SK-N-SH (cell line): ENCODE data around the gene TRPC4AP. TPM values are rescaled to one million over a fixed set of nuclear protein-coding genes. Genes with fewer than 3 reads are reported as not detected.

Source experiments
- CTCF ChIA-PET: fragments of 300-600, 350-600 bp; formaldehyde crosslinking; extraction: SDS; loops from one replicate; lab custom pipeline; 2021; lab: Yijun Ruan, JAX
- POLR2A ChIA-PET: fragments of 350-600 bp; sonication (Branson Sonifier 250); formaldehyde crosslinking; extraction: SDS; loops from one replicate; lab custom pipeline; 2020; ENCODE audit warnings: antibody characterized with exemption, inconsistent platforms; lab: Yijun Ruan, JAX
- DNase-seq: peaks from one replicate; pipeline ENCODE4 v3.0.0; 2012
- H2AFZ ChIP-seq: fragments of 200-600 bp; sonication (generic); 2 replicates; pipeline ENCODE4 v1.8.1; 2016; ENCODE audit warnings: antibody characterized with exemption, mild to moderate bottlenecking, low read depth
- H3F3A ChIP-seq: fragments of 200-600 bp; sonication (generic); replicated peaks from 2 replicates; pipeline ENCODE3; 2016; ENCODE audit warnings: antibody characterized with exemption, mild to moderate bottlenecking; ENCODE audit not compliant: insufficient read depth
- H3K27ac ChIP-seq, 2 experiments: fragments of 200-500 bp in 1 of 2; fragments of 200-600 bp in 1 of 2; sonication (Bioruptor generic) in 1 of 2; sonication (generic), shearing (Covaris generic) in 1 of 2; 2 replicates each; pipeline versions ENCODE4 v1.5.1 to v1.6.1; 2014 to 2016; ENCODE audit warnings: low read depth in 2 of 2, inconsistent platforms in 1 of 2, low read length in 1 of 2, mild to moderate bottlenecking in 1 of 2, mixed read lengths in 1 of 2
- H3K27me3 ChIP-seq: fragments of 200-600 bp; sonication (generic), shearing (Covaris generic); 2 replicates; pipeline ENCODE4 v1.6.1; 2016; ENCODE audit warnings: mixed run types; ENCODE audit not compliant: insufficient read depth
- H3K36me3 ChIP-seq, 2 experiments: fragments of 200-500 bp in 1 of 2; fragments of 200-600 bp in 1 of 2; sonication (Bioruptor generic) in 1 of 2; sonication (generic) in 1 of 2; replicated peaks in 1 of 2; 2 replicates each; pipeline versions ENCODE3 to v1.5.1; 2014 to 2016; ENCODE audit warnings: low read length in 1 of 2, mild to moderate bottlenecking in 1 of 2; ENCODE audit not compliant: insufficient read depth in 2 of 2, control insufficient read depth in 1 of 2
- H3K4me1 ChIP-seq, 2 experiments: fragments of 200-500 bp in 1 of 2; fragments of 200-600 bp in 1 of 2; sonication (Bioruptor generic) in 1 of 2; sonication (generic), shearing (Covaris generic) in 1 of 2; 2 replicates each; pipeline versions ENCODE4 v1.5.1 to v1.6.1; 2014 to 2016; ENCODE audit warnings: low read depth in 1 of 2, low read length in 1 of 2, mixed run types in 1 of 2; ENCODE audit not compliant: insufficient read depth in 2 of 2, control insufficient read depth in 1 of 2
- H3K4me2 ChIP-seq: fragments of 200-600 bp; sonication (generic), shearing (Covaris generic); 2 replicates; pipeline ENCODE4 v1.6.1; 2017; ENCODE audit warnings: mixed run types
- H3K4me3 ChIP-seq, 2 experiments: fragments of 200-500 bp in 1 of 2; fragments of 200-600 bp in 1 of 2; sonication (Bioruptor generic) in 1 of 2; sonication (generic), shearing (Covaris generic) in 1 of 2; 2 replicates each; pipeline versions ENCODE4 v1.5.1 to v1.8.1; 2014 to 2016; ENCODE audit warnings: low read depth in 2 of 2, inconsistent platforms in 1 of 2, low read length in 1 of 2, mild to moderate bottlenecking in 1 of 2, mixed read lengths in 1 of 2, moderate library complexity in 1 of 2
- H3K79me2 ChIP-seq: fragments of 200-600 bp; sonication (generic); 2 replicates; pipeline ENCODE4 v1.8.1; 2017; ENCODE audit warnings: mild to moderate bottlenecking; ENCODE audit not compliant: insufficient read depth
- H3K9ac ChIP-seq: fragments of 200-600 bp; sonication (generic); 2 replicates; pipeline ENCODE4 v1.6.1; 2017; ENCODE audit warnings: mixed run types
- H3K9me2 ChIP-seq: fragments of 200-600 bp; sonication (generic); 2 replicates; pipeline ENCODE4 v1.6.1; 2017; ENCODE audit warnings: mixed run types
- H3K9me3 ChIP-seq: fragments of 200-600 bp; sonication (generic); 2 replicates; pipeline ENCODE4 v1.6.1; 2017; ENCODE audit warnings: mixed run types, mild to moderate bottlenecking, moderate library complexity
- H4K20me1 ChIP-seq: fragments of 200-600 bp; sonication (generic); 2 replicates; pipeline ENCODE4 v1.6.1; 2017; ENCODE audit warnings: mild to moderate bottlenecking, mixed run types; ENCODE audit not compliant: insufficient read depth
- ELF1 ChIP-seq: IDR thresholded peaks from 2 replicates; pipeline ENCODE4 v1.4.0; 2012
- EP300 ChIP-seq, 2 experiments: IDR thresholded peaks; 2 replicates each; pipeline versions ENCODE4 v1.4.0 to v1.6.1; 2012; ENCODE audit warnings: borderline replicate concordance in 1 of 2, low read depth in 1 of 2, low read length in 1 of 2
- EZH2phosphoT487 ChIP-seq: fragments of 200-600 bp; sonication (generic); IDR thresholded peaks from 2 replicates; pipeline ENCODE4 v1.6.1; 2017; ENCODE audit warnings: low read depth, mixed run types, mild to moderate bottlenecking, antibody characterized with exemption, moderate library complexity, borderline replicate concordance
- FOXJ3 ChIP-seq: sonication (generic); formaldehyde crosslinking; IDR thresholded peaks from 2 replicates; pipeline ENCODE4 v1.5.1; 2020; ENCODE audit warnings: mild to moderate bottlenecking, missing genetic modification reagents
- GABPA ChIP-seq: IDR thresholded peaks from 2 replicates; pipeline ENCODE4 v1.4.0; 2012; ENCODE audit warnings: low read depth, mild to moderate bottlenecking
- JUND ChIP-seq: IDR thresholded peaks from 2 replicates; pipeline ENCODE4 v1.4.0; 2012
- MEF2A ChIP-seq: IDR thresholded peaks from 2 replicates; pipeline ENCODE4 v1.4.0; 2012; ENCODE audit warnings: low read depth, borderline replicate concordance
- MXI1 ChIP-seq: IDR thresholded peaks from 2 replicates; pipeline ENCODE4 v1.6.1; 2012; ENCODE audit warnings: mild to moderate bottlenecking, low read depth, low read length, improper control_type of control experiment
- NFIC ChIP-seq: IDR thresholded peaks from 2 replicates; pipeline ENCODE4 v1.4.0; 2012; ENCODE audit warnings: borderline replicate concordance
- POLR2AphosphoS5 ChIP-seq: IDR thresholded peaks from 2 replicates; pipeline ENCODE4 v1.6.1; 2012; ENCODE audit warnings: low read depth, low read length
- RCOR1 ChIP-seq: fragments of 150-350 bp; IDR thresholded peaks from 2 replicates; pipeline ENCODE4 v1.6.1; 2017; ENCODE audit warnings: antibody characterized with exemption, low read length
- RFX5 ChIP-seq: IDR thresholded peaks from 2 replicates; pipeline ENCODE4 v1.6.1; 2012; ENCODE audit warnings: mild to moderate bottlenecking, improper control_type of control experiment, low read length
- RXRA ChIP-seq: IDR thresholded peaks from 2 replicates; pipeline ENCODE4 v1.4.0; 2012; ENCODE audit warnings: low read depth, mild to moderate bottlenecking, borderline replicate concordance
- SIN3A ChIP-seq: IDR thresholded peaks from 2 replicates; pipeline ENCODE4 v1.6.1; 2012; ENCODE audit warnings: low read depth, mild to moderate bottlenecking, low read length, moderate library complexity, borderline replicate concordance
- YY1 ChIP-seq: IDR thresholded peaks from 2 replicates; pipeline ENCODE4 v1.4.0; 2012; ENCODE audit warnings: low read depth, mild to moderate bottlenecking
- WGBS: methylation state at CpG from one replicate; pipeline ENCODE4 v1.1.6; 2017; ENCODE audit warnings: low lambda C conversion rate; 5-methylcytosine and 5-hydroxymethylcytosine counted together
- polyA plus RNA-seq, 3 experiments: library from polyadenylated mRNA; depleted of rRNA; stranded (reverse); fragments of >200 nt; gene quantifications; 2 replicates each; pipeline ENCODE4 v1.2.3, GENCODE V29; 2012
- TF ChIP-seq, protein P1 (sequence below): IDR thresholded peaks from 2 replicates; pipeline ENCODE4 v1.4.0; 2012; ENCODE audit warnings: low read depth
- TF ChIP-seq, protein P2 (sequence below): IDR thresholded peaks from 2 replicates; pipeline ENCODE4 v1.4.0; 2012; ENCODE audit warnings: low read depth, borderline replicate concordance
- TF ChIP-seq, protein P3 (sequence below): fragments of 150-350 bp; IDR thresholded peaks from 2 replicates; pipeline ENCODE4 v1.6.1; 2017; ENCODE audit warnings: antibody characterized with exemption, low read length, low read depth, borderline replicate concordance
- TF ChIP-seq, protein P4 (sequence below): fragments of 150-350 bp; IDR thresholded peaks from 2 replicates; pipeline ENCODE4 v1.6.1; 2016; ENCODE audit warnings: mild to moderate bottlenecking, low read depth, low read length
- TF ChIP-seq, protein P5 (sequence below): fragments of 200-600 bp; sonication (generic); IDR thresholded peaks from 2 replicates; pipeline ENCODE4 v1.6.1; 2017; ENCODE audit warnings: antibody characterized with exemption, mild to moderate bottlenecking, moderate library complexity

Gene TRPC4AP
- polyA plus RNA-seq, 1 of the 3 experiments (the other 2 are of a cell fraction), result 57.4 TPM

DNA sequence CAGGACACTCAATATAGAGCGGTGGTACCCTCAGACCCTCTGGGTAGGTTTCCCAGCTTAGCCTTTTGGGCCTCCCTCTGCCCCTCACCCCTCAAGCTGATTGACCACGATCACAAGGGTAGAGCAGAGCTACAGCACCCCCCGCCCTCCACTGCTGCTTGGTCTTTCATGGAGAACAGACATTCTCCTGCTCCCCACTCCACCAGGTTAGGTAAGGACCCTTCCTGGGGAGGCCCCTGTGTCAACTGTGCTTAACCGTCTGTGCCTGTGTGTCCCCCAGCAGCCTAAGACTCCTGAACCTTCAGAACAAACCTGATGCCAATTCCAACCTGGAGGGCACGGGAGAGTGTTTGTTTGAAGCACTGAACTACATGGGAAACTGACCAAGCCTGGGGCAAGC, 125.2 kb downstream of the TRPC4AP start (continued):
- TF ChIP-seq SIN3A, result no peak
- TF ChIP-seq, protein P1, sequence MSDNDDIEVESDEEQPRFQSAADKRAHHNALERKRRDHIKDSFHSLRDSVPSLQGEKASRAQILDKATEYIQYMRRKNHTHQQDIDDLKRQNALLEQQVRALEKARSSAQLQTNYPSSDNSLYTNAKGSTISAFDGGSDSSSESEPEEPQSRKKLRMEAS, result no peak

DNA sequence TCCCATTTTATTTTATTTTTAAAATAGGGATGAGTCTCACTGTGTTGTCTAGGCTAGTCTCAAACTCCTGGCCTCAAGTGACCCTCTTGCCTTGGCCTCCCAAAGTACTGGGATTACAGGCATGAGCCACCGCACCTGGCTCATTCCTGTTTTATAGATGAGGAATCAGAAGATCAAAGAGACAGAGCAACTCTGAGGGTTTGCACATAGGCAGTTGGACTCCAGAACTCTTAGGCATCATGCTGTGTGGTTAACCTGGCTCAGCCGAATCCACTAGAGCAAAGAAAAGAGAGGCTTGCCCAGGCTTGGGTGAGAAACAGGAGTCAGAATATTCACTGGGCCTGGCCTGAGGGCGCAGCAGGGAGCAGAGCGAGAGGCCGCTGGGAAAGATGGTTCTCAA, 127.6 kb downstream of the TRPC4AP start:
- POLR2A ChIA-PET, result no interaction called here
- DNase-seq, result no peak
- Histone ChIP-seq H3K9ac (no peak overlapping the region), H3K4me1 (peaks cover 0 to 10% of the 10 kb centered on the region in 2 experiments; a peak in 1 of 4 replicates), H3K36me3 (no peaks in the 10 kb centered on the region), H3K4me3 (no peak overlapping the region), H3K4me2 (no peak overlapping the region), H3K27ac (no peak overlapping the region), H3K9me3 (no peaks in the 10 kb centered on the region), H3K79me2 (no peaks in the 10 kb centered on the region), H3F3A (no peaks in the 10 kb centered on the region), H4K20me1 (no peaks in the 10 kb centered on the region), H2AFZ (no peak overlapping the region), H3K9me2 (no peaks in the 10 kb centered on the region), H3K27me3 (no peaks in the 10 kb centered on the region)
- 86% methylated on average over 5 of the region's 5 CpGs for WGBS
- TF ChIP-seq YY1 (no peak), NFIC (no peak), FOXJ3 (CRISPR knock-in tag) (no peak), JUND (no peak), RCOR1 (no peak)
- TF ChIP-seq, protein P2, sequence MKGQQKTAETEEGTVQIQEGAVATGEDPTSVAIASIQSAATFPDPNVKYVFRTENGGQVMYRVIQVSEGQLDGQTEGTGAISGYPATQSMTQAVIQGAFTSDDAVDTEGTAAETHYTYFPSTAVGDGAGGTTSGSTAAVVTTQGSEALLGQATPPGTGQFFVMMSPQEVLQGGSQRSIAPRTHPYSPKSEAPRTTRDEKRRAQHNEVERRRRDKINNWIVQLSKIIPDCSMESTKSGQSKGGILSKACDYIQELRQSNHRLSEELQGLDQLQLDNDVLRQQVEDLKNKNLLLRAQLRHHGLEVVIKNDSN, result no peak
- TF ChIP-seq, protein P3, sequence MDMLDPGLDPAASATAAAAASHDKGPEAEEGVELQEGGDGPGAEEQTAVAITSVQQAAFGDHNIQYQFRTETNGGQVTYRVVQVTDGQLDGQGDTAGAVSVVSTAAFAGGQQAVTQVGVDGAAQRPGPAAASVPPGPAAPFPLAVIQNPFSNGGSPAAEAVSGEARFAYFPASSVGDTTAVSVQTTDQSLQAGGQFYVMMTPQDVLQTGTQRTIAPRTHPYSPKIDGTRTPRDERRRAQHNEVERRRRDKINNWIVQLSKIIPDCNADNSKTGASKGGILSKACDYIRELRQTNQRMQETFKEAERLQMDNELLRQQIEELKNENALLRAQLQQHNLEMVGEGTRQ, result no peak
- TF ChIP-seq, protein P4, sequence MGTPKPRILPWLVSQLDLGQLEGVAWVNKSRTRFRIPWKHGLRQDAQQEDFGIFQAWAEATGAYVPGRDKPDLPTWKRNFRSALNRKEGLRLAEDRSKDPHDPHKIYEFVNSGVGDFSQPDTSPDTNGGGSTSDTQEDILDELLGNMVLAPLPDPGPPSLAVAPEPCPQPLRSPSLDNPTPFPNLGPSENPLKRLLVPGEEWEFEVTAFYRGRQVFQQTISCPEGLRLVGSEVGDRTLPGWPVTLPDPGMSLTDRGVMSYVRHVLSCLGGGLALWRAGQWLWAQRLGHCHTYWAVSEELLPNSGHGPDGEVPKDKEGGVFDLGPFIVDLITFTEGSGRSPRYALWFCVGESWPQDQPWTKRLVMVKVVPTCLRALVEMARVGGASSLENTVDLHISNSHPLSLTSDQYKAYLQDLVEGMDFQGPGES, result no peak
- CTCF ChIA-PET, result no interaction called here

DNA sequence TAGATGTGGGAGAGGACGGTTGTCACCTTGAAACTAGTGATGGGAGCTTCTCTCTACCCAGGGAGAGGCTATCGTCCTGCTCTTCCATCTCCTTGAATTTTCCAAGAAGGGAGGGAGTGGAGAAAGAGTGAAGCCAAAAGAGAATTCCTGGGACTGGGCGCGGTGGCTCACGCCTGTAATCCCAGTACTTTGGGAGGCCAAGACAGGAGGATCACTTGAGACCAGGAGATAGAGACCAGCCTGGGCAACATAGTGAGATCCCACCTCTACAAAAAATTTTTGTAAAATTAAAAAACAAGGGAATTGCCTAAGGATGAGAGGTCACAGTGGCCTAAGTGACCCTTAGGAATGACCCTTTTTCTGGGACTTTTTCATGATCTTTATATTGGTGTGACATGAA, 128.1 kb downstream of the TRPC4AP start:
- no peaks in the 10 kb centered on the region for H3K9me3 ChIP-seq
- TF ChIP-seq EZH2phosphoT487 (no peak), MXI1 (no peak), RFX5 (no peak), RCOR1 (no peak), YY1 (no peak), EP300 (IDR thresholded peaks at IDR 0.05; ENCODE audit: borderline replicate concordance in 1 of 2, low read depth in 1 of 2, low read length in 1 of 2) (no peak), ELF1 (no peak), POLR2AphosphoS5 (no peak), RXRA (no peak), GABPA (no peak), MEF2A (no peak)
- TF ChIP-seq, protein P5, sequence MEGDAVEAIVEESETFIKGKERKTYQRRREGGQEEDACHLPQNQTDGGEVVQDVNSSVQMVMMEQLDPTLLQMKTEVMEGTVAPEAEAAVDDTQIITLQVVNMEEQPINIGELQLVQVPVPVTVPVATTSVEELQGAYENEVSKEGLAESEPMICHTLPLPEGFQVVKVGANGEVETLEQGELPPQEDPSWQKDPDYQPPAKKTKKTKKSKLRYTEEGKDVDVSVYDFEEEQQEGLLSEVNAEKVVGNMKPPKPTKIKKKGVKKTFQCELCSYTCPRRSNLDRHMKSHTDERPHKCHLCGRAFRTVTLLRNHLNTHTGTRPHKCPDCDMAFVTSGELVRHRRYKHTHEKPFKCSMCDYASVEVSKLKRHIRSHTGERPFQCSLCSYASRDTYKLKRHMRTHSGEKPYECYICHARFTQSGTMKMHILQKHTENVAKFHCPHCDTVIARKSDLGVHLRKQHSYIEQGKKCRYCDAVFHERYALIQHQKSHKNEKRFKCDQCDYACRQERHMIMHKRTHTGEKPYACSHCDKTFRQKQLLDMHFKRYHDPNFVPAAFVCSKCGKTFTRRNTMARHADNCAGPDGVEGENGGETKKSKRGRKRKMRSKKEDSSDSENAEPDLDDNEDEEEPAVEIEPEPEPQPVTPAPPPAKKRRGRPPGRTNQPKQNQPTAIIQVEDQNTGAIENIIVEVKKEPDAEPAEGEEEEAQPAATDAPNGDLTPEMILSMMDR, result no peak
- TF ChIP-seq, protein P2, result no peak
- H3K4me3 ChIP-seq, result no peak overlapping the region
- H3K4me1 ChIP-seq, result peaks cover 0 to 10% of the 10 kb centered on the region in 2 experiments; a peak in 1 of 4 replicates
- no peaks in the 10 kb centered on the region for H3F3A ChIP-seq
- 65% methylated on average over 5 of the region's 5 CpGs for WGBS
- no peak for DNase-seq
- H2AFZ ChIP-seq, result no peak overlapping the region
- no peaks in the 10 kb centered on the region for H3K36me3 ChIP-seq
- no peaks in the 10 kb centered on the region for H3K27me3 ChIP-seq
- ChIA-PET POLR2A (no interaction called here), CTCF (no interaction called here)
- H3K79me2 ChIP-seq, result no peaks in the 10 kb centered on the region
- no peak overlapping the region for H3K9ac ChIP-seq
- H4K20me1 ChIP-seq, result no peaks in the 10 kb centered on the region
- H3K9me2 ChIP-seq, result no peaks in the 10 kb centered on the region
- no peak overlapping the region for H3K4me2 ChIP-seq
- no peak overlapping the region for H3K27ac ChIP-seq
